ENCODE results near the gene DSE. TPM values are rescaled to one million over a fixed set of nuclear protein-coding genes. Genes with fewer than 3 reads are reported as not detected.

DSE gene
- total RNA-seq, 1 donor from 2014 or later = 26.5 TPM

DNA sequence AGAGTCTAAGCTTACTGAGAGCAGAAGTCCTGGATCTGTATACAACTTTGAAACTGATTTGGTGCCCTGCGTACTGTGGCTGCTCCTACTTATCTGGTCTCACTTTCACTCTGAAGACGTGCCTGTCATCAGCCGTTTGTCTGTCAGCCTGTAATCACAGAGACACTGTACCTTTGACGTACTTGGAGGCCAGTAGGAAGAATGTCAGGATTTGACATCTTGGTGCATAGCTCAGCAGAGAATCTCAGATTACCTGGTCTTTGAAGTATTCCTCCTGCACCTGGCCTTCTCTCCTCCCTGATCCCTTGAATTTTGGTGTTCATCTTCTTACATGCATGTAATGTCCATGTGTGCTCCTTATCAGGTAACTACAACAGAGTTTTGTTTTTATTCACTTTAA is 37.7 kb downstream of the DSE start:
- no peaks in the 10 kb centered on the region for H3K27me3 Mint-ChIP-seq (ENCODE audit: unreplicated experiment)
- no peak overlapping the region for H3K4me3 Mint-ChIP-seq (ENCODE audit: unreplicated experiment)
- H3K9me3 Mint-ChIP-seq (ENCODE audit: unreplicated experiment) = no peaks in the 10 kb centered on the region
- H3K4me1 Mint-ChIP-seq (ENCODE audit: unreplicated experiment) = peaks cover 14% of the 10 kb centered on the region
- no peak overlapping the region for H3K27ac Mint-ChIP-seq (ENCODE audit: unreplicated experiment)
- no peaks in the 10 kb centered on the region for H3K36me3 Mint-ChIP-seq (ENCODE audit: low read depth, unreplicated experiment)
- no peak for DNase-seq (ENCODE audit: low spot score)
- TF ChIP-seq, protein P1, sequence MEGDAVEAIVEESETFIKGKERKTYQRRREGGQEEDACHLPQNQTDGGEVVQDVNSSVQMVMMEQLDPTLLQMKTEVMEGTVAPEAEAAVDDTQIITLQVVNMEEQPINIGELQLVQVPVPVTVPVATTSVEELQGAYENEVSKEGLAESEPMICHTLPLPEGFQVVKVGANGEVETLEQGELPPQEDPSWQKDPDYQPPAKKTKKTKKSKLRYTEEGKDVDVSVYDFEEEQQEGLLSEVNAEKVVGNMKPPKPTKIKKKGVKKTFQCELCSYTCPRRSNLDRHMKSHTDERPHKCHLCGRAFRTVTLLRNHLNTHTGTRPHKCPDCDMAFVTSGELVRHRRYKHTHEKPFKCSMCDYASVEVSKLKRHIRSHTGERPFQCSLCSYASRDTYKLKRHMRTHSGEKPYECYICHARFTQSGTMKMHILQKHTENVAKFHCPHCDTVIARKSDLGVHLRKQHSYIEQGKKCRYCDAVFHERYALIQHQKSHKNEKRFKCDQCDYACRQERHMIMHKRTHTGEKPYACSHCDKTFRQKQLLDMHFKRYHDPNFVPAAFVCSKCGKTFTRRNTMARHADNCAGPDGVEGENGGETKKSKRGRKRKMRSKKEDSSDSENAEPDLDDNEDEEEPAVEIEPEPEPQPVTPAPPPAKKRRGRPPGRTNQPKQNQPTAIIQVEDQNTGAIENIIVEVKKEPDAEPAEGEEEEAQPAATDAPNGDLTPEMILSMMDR (IDR thresholded peaks at IDR 0.05; ENCODE audit: unreplicated experiment) = no peak

DNA sequence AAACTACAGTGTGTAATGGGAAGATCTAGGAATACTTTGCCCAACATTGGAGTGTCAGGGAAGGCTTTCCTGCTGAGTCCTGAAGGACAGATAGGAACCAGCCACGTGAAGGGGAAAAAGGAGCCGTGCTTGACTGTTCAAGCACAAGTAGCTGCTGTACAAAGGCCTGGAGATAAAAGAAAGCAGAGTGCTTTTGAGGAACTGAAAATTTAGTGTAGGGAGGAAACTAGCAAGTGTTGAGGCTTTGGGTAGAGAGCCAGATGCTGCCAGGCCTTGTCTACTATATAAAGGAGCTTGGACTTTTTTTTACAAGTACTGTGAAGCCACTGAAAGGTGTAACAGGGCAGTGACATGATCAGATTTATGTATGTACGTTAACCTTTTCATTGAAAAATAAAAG is 39.0 kb downstream of the DSE start:
- Mint-ChIP-seq H3K27me3 (ENCODE audit: unreplicated experiment) (no peaks in the 10 kb centered on the region), H3K4me1 (ENCODE audit: unreplicated experiment) (peaks cover 14% of the 10 kb centered on the region), H3K9me3 (ENCODE audit: unreplicated experiment) (no peaks in the 10 kb centered on the region), H3K27ac (ENCODE audit: unreplicated experiment) (no peak overlapping the region), H3K36me3 (ENCODE audit: low read depth, unreplicated experiment) (no peaks in the 10 kb centered on the region), H3K4me3 (ENCODE audit: unreplicated experiment) (no peak overlapping the region)
- DNase-seq (ENCODE audit: low spot score) = no peak
- TF ChIP-seq, protein P1 (IDR thresholded peaks at IDR 0.05; ENCODE audit: unreplicated experiment) = no peak

DNA sequence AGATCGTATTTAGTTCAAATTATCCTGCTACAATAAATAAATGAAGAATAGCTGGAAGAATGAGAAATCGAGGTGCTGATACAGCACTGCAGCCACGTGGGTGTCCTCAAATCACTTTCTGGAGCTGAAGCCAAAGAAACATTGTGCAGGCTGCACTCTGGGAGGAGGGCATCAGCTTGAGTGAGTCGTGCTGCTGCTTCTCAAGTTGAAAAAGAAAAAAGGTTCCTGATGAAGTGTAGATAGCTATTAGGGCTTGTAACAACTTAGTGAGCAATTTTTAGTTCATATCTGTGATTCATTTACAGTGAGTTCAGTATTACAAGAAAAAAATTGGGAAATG is 40.5 kb downstream of the DSE start:
- Mint-ChIP-seq H3K36me3 (ENCODE audit: low read depth, unreplicated experiment) (no peaks in the 10 kb centered on the region), H3K4me3 (ENCODE audit: unreplicated experiment) (no peak overlapping the region), H3K27ac (ENCODE audit: unreplicated experiment) (no peak overlapping the region), H3K27me3 (ENCODE audit: unreplicated experiment) (no peaks in the 10 kb centered on the region), H3K4me1 (ENCODE audit: unreplicated experiment) (peaks cover 14% of the 10 kb centered on the region), H3K9me3 (ENCODE audit: unreplicated experiment) (no peaks in the 10 kb centered on the region)
- TF ChIP-seq, protein P1 (IDR thresholded peaks at IDR 0.05; ENCODE audit: unreplicated experiment) = no peak
- no peak for DNase-seq (ENCODE audit: low spot score)

DNA sequence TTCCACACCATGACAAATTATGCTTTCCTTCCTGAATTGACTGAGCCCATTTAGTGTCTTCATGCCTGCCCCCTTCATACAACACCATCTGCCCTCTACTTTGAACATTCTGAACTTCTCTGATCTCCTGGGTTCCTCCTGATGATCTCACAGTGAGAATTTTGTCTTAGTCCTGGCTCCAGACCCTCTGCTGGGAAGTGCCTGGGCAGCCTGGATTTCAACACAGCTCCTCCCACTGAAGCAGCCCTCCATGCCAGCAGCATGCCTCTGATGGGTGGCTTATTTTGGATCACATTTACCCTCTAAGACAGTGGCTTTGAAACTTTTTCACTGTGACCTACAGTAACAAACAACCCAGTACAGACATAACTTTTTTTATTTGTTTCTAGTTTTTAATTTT is 41.5 kb downstream of the DSE start:
- Mint-ChIP-seq H3K27me3 (ENCODE audit: unreplicated experiment) (no peaks in the 10 kb centered on the region), H3K4me1 (ENCODE audit: unreplicated experiment) (peaks cover 11% of the 10 kb centered on the region), H3K4me3 (ENCODE audit: unreplicated experiment) (no peak overlapping the region), H3K36me3 (ENCODE audit: low read depth, unreplicated experiment) (no peaks in the 10 kb centered on the region), H3K9me3 (ENCODE audit: unreplicated experiment) (no peaks in the 10 kb centered on the region), H3K27ac (ENCODE audit: unreplicated experiment) (no peak overlapping the region)
- TF ChIP-seq, protein P1 (IDR thresholded peaks at IDR 0.05; ENCODE audit: unreplicated experiment) = no peak
- DNase-seq (ENCODE audit: low spot score) = no peak

DNA sequence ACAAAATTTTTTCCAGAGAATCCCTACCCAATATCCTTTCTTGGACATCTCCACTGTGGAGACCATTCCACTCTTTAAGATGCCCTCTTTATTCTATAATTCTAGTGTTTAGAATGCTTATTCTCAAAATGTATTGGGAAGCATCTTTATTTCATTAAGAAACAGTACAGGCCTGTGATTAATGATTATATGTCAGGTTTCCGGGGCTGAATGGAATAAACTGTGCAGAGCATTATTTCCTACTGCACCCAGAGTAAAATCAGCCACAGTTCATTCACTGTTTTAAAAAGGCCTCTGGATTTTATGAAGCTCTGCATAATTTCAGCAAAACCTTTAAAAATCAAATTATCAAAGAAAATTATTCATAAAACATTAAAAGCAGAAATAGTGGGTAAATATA is 42.6 kb downstream of the DSE start:
- H3K4me3 Mint-ChIP-seq (ENCODE audit: unreplicated experiment) = no peak overlapping the region
- H3K4me1 Mint-ChIP-seq (ENCODE audit: unreplicated experiment) = peaks cover 11% of the 10 kb centered on the region
- H3K27ac Mint-ChIP-seq (ENCODE audit: unreplicated experiment) = no peak overlapping the region
- DNase-seq (ENCODE audit: low spot score) = no peak
- no peaks in the 10 kb centered on the region for H3K27me3 Mint-ChIP-seq (ENCODE audit: unreplicated experiment)
- TF ChIP-seq, protein P1 (IDR thresholded peaks at IDR 0.05; ENCODE audit: unreplicated experiment) = no peak
- H3K36me3 Mint-ChIP-seq (ENCODE audit: low read depth, unreplicated experiment) = no peaks in the 10 kb centered on the region
- no peaks in the 10 kb centered on the region for H3K9me3 Mint-ChIP-seq (ENCODE audit: unreplicated experiment)
